GM12892 (cell line): ENCODE results near the gene GYS2.

ENCODE experiments used
- POLR2A ChIP-seq: IDR thresholded peaks from 2 replicates; pipeline ENCODE4 v1.6.1; 2011; ENCODE audit warnings: low read depth, low read length, control low read depth
- POLR2AphosphoS5 ChIP-seq: IDR thresholded peaks from 2 replicates; pipeline ENCODE4 v1.6.1; 2011; ENCODE audit warnings: low read depth, low read length, control low read depth

DNA sequence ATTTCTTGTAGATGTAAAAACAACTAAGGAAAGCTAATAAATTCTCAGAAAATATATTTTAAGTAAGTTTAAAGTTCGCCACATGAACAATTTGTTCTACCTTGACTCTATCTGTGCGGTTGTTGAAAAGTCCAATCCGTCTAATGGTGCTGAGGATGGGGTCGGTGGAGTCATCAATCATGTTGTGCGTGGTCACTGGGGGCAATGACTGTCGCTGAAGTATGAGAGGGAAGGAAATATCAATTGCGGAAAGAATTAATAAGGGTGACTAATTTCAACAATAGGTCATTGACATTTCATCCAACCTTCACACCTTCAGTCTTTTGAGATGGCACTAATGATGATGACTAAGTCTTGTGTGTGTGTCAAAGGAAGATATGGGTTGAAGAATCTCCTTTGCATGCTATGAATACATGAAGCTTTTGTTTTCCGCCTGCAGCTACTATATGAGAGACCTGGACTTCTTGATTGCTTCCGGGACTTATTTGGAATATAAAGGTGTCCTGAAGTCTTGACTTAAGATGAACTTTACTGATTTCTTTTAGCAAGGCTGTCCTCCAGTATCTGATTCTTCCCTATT lies 46.5 kb downstream of the GYS2 start:
- TF ChIP-seq POLR2AphosphoS5 (no peak), POLR2A (no peak)
